ENCODE measurements around the gene RASSF4. TPM values are rescaled to one million over a fixed set of nuclear protein-coding genes. Genes with fewer than 3 reads are reported as not detected.

Gene RASSF4
- total RNA-seq, 1 experiment from 2014 or later, result 11.5 TPM

- Histone ChIP-seq H4K8ac (replicated peaks; ENCODE audit: insufficient read length, low read depth, low read length) (no peak within 1 kb of the TSS), H3K14ac (ENCODE audit: insufficient read depth, low read length) (no peak within 1 kb of the TSS), H2BK20ac (ENCODE audit: low read depth, low read length, poor library complexity, severe bottlenecking) (no peak within 1 kb of the TSS), H3K18ac (ENCODE audit: insufficient read length, low read depth, low read length) (no peak within 1 kb of the TSS), H3K27ac (ENCODE audit: insufficient read length, low read depth, low read length) (no peak within 1 kb of the TSS), H3K79me1 (ENCODE audit: insufficient read depth, low read depth, low read length, poor library complexity, severe bottlenecking) (no peaks in the 10 kb centered on the region), H3T11ph (ENCODE audit: low read length) (no peak within 1 kb of the TSS), H4K20me1 (ENCODE audit: control insufficient read depth, insufficient read depth, insufficient read length) (no peaks in the 10 kb centered on the region), H3K56ac (ENCODE audit: insufficient read length, low read depth, low read length) (no peak within 1 kb of the TSS), H2BK15ac (ENCODE audit: low read depth, low read length) (no peak within 1 kb of the TSS), H3K4me2 (ENCODE audit: insufficient read depth, insufficient read length, low read length) (no peak within 1 kb of the TSS), H3K9me3 (ENCODE audit: control insufficient read depth, low read depth, low read length) (no peaks in the 10 kb centered on the region), H4K5ac (ENCODE audit: insufficient read length, low read depth, low read length) (no peak within 1 kb of the TSS), H3K4me1 (ENCODE audit: insufficient read depth, low read length) (peaks cover 6% of the 10 kb centered on the region; the same call in 1 of the 2 replicates), H3K23me2 (ENCODE audit: insufficient read length, low read depth, low read length, poor library complexity, severe bottlenecking) (no peaks in the 10 kb centered on the region), H3K9ac (ENCODE audit: extremely low read depth, insufficient read length, low read length) (no peak within 1 kb of the TSS), H3K27me3 (ENCODE audit: insufficient read depth, low read length) (0 out of 2 replicates have a peak, but pooled peaks cover 3% of the 10 kb centered on the region), H3K23ac (ENCODE audit: insufficient read length, low read depth, low read length) (no peak within 1 kb of the TSS), H3K79me2 (ENCODE audit: insufficient read depth, low read length) (no peaks in the 10 kb centered on the region), H4K91ac (ENCODE audit: insufficient read length, low read depth, low read length) (no peak within 1 kb of the TSS), H2BK120ac (ENCODE audit: low read depth, low read length, poor library complexity, severe bottlenecking) (no peak within 1 kb of the TSS), H2BK12ac (ENCODE audit: insufficient read length, low read depth, low read length) (no peak within 1 kb of the TSS), H3K4ac (ENCODE audit: low read depth, low read length) (no peak within 1 kb of the TSS), H2BK5ac (ENCODE audit: insufficient read length, low read length) (no peak within 1 kb of the TSS), H2AFZ (ENCODE audit: low read length) (no peak within 1 kb of the TSS), H2AK5ac (ENCODE audit: insufficient read length, low read length) (no peak within 1 kb of the TSS)
- no peaks in the 10 kb centered on the region for H3K36me3 Mint-ChIP-seq (ENCODE audit: insufficient read depth in 1 of 3, low read depth in 3 of 3)
- no peak within 1 kb of the TSS for H3K27ac Mint-ChIP-seq
- peaks cover 36 to 40% of the 10 kb centered on the region in 2 experiments for H3K4me1 Mint-ChIP-seq
- no peak within 1 kb of the TSS for H3K4me3 Mint-ChIP-seq
- H3K27me3 Mint-ChIP-seq (ENCODE audit: low read depth), result peaks cover 4% of the 10 kb centered on the region
- TF ChIP-seq CTCF (conservative IDR thresholded peaks at IDR 0.05), result no peak
- peak; percentile 52 for DNase-seq
- no peaks in the 10 kb centered on the region for H3K9me3 Mint-ChIP-seq
- WGBS (ENCODE audit: extremely low coverage, insufficient read length, low lambda C conversion rate), result no CpG with 5 or more reads among the region's 12 CpGs
Measured at GRCh38 chr10:44911081-44911540, 48.5 kb upstream of the RASSF4 start, which contains the start of gene TMEM72. TSS of gene TMEM72 (plus strand) at chr10:44911337. CDS start at chr10:44911513, 176 bp downstream.
